A673 (cell line): ENCODE data around the gene RGS6. TPM values are rescaled to one million over a fixed set of nuclear protein-coding genes. Genes with fewer than 3 reads are reported as not detected.

Experiments used
- BruUV-seq: library from RNA; stranded (reverse); fragments of 400-500 nt; replicated peaks from 2 replicates; lab custom pipeline; 2021; lab: Mats Ljungman, UMichigan
- CTCF ChIA-PET: fragments of 300-600 bp; sonication (Branson Sonifier 250); formaldehyde crosslinking; loops from one replicate; lab custom pipeline; 2022; ENCODE audit warnings: antibody characterized with exemption; lab: Charles Lee
- POLR2A ChIA-PET: fragments of 300-600 bp; sonication (Branson Sonifier 250); formaldehyde crosslinking; loops from one replicate; lab custom pipeline; 2022; ENCODE audit warnings: antibody characterized with exemption; ENCODE audit not compliant: low non-redundant PET; lab: Charles Lee
- DNase-seq: peaks from one replicate; pipeline ENCODE4 v3.0.0-alpha.2; 2015; ENCODE audit warnings: low spot score
- H3K27ac ChIP-seq: fragments of 200-600 bp; sonication (generic); 2 replicates; pipeline ENCODE4 v1.5.1; 2016; ENCODE audit warnings: mixed run types, low read depth, mild to moderate bottlenecking, mixed read lengths, antibody characterized with exemption, low read length; ENCODE audit not compliant: poor library complexity, severe bottlenecking
- H3K27me3 ChIP-seq: fragments of 200-600 bp; sonication (generic); replicated peaks from 2 replicates; pipeline ENCODE4 v1.6.1; 2017; ENCODE audit warnings: mixed run types, low read depth, mild to moderate bottlenecking, mixed read lengths, antibody characterized with exemption, low read length; ENCODE audit not compliant: insufficient read depth, poor library complexity
- H3K36me3 ChIP-seq: fragments of 200-600 bp; sonication (generic); 2 replicates; pipeline ENCODE4 v1.6.1; 2016; ENCODE audit warnings: mixed run types, mild to moderate bottlenecking, mixed read lengths, antibody characterized with exemption, low read length; ENCODE audit not compliant: insufficient read depth, poor library complexity, severe bottlenecking
- H3K4me1 ChIP-seq: fragments of 200-600 bp; sonication (generic); 2 replicates; pipeline ENCODE4 v1.6.1; 2017; ENCODE audit warnings: mixed run types, mild to moderate bottlenecking, mixed read lengths, antibody characterized with exemption, low read length; ENCODE audit not compliant: insufficient read depth, poor library complexity, severe bottlenecking
- H3K4me3 ChIP-seq: fragments of 200-600 bp; sonication (generic); 2 replicates; pipeline ENCODE4 v1.5.1; 2016; ENCODE audit warnings: low read depth, mixed run types, mild to moderate bottlenecking, mixed read lengths, low read length; ENCODE audit not compliant: poor library complexity, severe bottlenecking
- H3K9me3 ChIP-seq: fragments of 200-600 bp; sonication (generic); 2 replicates; pipeline ENCODE4 v1.6.1; 2016; ENCODE audit warnings: mixed run types, low read depth, mild to moderate bottlenecking, mixed read lengths, antibody characterized with exemption, low read length; ENCODE audit not compliant: poor library complexity, severe bottlenecking
- EZH2 ChIP-seq: fragments of 200-600 bp; sonication (generic); IDR thresholded peaks from 2 replicates; pipeline ENCODE4 v1.6.1; 2017; ENCODE audit warnings: borderline replicate concordance, low read depth, mild to moderate bottlenecking, mixed read lengths, antibody characterized with exemption, low read length; ENCODE audit not compliant: poor library complexity, severe bottlenecking
- intact Hi-C: fragments of 100-400 bp; cut with micrococcal nuclease; formaldehyde crosslinking; loops from one replicate; pipeline ENCODE4 v1.10.0; 2022; ENCODE audit not compliant: unreplicated experiment
- total RNA-seq: library from RNA; stranded (reverse); gene quantifications from 2 replicates; pipeline ENCODE4 v1.2.3, GENCODE V29; 2021
- TF ChIP-seq, protein P1 (sequence below): fragments of 300-800, 200-600 bp; sonication (generic); conservative IDR thresholded peaks from 2 replicates; pipeline ENCODE4 v1.5.1; 2017; ENCODE audit warnings: low read depth, mild to moderate bottlenecking, antibody characterized with exemption, low read length, moderate library complexity, mixed read lengths

Gene RGS6
- total RNA-seq, 1 experiment from 2014 or later: not detected

DNA sequence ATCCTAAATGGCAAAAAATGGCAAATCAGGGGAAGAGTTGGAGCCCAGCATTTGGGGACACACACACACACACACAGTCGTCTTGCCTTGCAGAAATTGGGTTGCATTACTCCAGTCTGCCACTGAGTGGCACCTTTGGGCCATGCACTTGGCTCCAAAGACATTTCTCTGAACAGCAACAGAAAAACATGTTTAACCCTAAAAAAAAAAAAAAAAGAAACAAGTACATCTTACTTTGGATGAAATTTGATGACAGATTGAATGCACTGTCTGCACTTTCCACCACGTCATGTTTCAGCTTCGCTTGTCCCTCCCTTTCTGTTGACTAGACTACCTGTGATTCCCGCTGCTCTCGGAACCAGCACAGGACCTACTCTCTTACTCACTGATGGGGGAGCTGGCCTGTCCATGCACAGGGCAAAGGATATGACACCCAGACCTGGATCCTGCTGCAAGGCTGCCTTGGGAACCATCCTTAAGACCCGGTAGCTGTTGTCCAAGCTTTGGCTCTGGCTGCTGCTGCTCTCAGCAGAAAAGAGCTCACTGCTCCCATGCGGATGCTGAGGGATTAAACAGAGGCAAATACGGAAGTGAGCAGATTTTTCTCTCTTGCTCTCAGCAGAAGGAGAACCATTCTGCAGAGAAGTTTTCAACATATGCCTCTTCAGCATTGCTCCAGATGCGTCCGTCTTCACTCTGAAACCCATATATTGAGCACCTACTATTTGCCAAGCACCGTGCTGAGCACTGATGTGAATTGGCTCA lies 584.9 kb downstream of the RGS6 start:
- Histone ChIP-seq H3K27ac (no peak overlapping the region), H3K4me3 (no peak overlapping the region), H3K4me1 (no peaks in the 10 kb centered on the region), H3K36me3 (no peaks in the 10 kb centered on the region), H3K27me3 (no peaks in the 10 kb centered on the region), H3K9me3 (no peaks in the 10 kb centered on the region)
- peak; percentile 85 for DNase-seq
- POLR2A ChIA-PET: no interaction called here
- no TSS peak for BruUV-seq
- CTCF ChIA-PET: interaction anchor here (0.7 to 4.9 kb wide), 4 partner anchors 125 to 431 kb away, joined by 4 to 61 read pairs (median 12); no protein-coding TSS in a partner anchor
- TF ChIP-seq, protein P1, sequence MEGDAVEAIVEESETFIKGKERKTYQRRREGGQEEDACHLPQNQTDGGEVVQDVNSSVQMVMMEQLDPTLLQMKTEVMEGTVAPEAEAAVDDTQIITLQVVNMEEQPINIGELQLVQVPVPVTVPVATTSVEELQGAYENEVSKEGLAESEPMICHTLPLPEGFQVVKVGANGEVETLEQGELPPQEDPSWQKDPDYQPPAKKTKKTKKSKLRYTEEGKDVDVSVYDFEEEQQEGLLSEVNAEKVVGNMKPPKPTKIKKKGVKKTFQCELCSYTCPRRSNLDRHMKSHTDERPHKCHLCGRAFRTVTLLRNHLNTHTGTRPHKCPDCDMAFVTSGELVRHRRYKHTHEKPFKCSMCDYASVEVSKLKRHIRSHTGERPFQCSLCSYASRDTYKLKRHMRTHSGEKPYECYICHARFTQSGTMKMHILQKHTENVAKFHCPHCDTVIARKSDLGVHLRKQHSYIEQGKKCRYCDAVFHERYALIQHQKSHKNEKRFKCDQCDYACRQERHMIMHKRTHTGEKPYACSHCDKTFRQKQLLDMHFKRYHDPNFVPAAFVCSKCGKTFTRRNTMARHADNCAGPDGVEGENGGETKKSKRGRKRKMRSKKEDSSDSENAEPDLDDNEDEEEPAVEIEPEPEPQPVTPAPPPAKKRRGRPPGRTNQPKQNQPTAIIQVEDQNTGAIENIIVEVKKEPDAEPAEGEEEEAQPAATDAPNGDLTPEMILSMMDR: peak; percentile 89
- TF ChIP-seq EZH2: no peak
- intact Hi-C loops: loop anchor here (1.0 to 5.0 kb wide), 3 partner anchors 388 to 955 kb away; no protein-coding TSS in a partner anchor

DNA sequence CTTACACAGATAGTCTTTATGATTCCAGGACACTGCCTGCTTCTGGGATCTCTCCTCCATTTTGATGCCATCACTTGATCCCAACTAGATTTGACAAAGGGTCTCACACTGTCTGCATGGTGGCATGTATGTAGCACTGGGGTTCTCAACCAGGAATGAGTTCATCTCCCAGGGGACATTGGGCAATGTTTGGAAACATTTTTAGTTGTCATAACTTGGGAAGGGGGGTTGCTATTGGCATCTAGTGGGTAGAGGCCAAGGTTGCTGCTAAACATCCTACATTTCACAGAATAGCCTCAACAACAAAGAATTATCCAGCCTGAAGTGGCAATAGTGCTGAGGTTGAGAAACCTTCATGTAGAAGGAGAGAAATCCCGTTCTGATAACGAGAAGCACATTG lies 585.5 kb downstream of the RGS6 start:
- H3K9me3 ChIP-seq: no peaks in the 10 kb centered on the region
- H3K27ac ChIP-seq: no peak overlapping the region
- no peaks in the 10 kb centered on the region for H3K36me3 ChIP-seq
- TF ChIP-seq, protein P1: no peak
- TF ChIP-seq EZH2: no peak
- no peaks in the 10 kb centered on the region for H3K4me1 ChIP-seq
- POLR2A ChIA-PET: no interaction called here
- intact Hi-C loops: loop anchor here (1.0 to 5.0 kb wide), 3 partner anchors 388 to 955 kb away; no protein-coding TSS in a partner anchor
- DNase-seq: no peak
- H3K27me3 ChIP-seq: no peaks in the 10 kb centered on the region
- H3K4me3 ChIP-seq: no peak overlapping the region
- CTCF ChIA-PET: interaction anchor here (1.6 to 4.9 kb wide), 3 partner anchors 385 to 431 kb away, joined by 8 to 61 read pairs (median 15); no protein-coding TSS in a partner anchor
- no TSS peak for BruUV-seq

DNA sequence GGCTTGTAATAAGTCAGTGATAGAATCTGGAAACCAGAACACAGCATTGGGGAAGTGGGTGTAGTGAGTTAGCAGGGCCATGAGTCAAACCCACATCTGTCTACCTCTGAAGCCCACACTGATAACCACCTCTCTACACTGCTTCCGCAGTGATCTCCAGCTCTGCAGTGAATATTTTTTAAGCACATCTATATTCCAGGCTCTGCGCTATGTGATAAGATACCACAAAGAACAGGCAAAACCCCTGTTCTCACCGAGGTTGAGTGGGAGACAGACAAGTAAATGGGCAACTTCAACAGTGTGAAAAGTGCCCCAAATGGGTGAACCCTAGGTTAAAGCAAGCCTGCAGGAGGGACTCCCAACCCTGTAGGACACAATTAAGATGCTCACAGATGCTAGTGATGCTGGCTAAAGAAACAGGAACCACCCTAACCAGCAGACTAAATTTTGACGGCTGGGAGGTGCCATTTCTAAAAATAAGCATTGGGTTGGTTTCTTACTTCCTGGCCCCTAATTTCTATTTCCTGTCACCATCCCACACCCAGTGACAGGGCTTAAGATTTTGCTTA lies 586.7 kb downstream of the RGS6 start:
- no peak for DNase-seq
- no TSS peak for BruUV-seq
- CTCF ChIA-PET: interaction anchor here (0.7 to 1.0 kb wide), 2 partner anchors 385 to 386 kb away, joined by 3 to 4 read pairs; no protein-coding TSS in a partner anchor
- no peaks in the 10 kb centered on the region for H3K9me3 ChIP-seq
- H3K36me3 ChIP-seq: no peaks in the 10 kb centered on the region
- H3K4me3 ChIP-seq: no peak overlapping the region
- no peaks in the 10 kb centered on the region for H3K27me3 ChIP-seq
- H3K27ac ChIP-seq: no peak overlapping the region
- TF ChIP-seq EZH2: no peak
- TF ChIP-seq, protein P1: no peak
- intact Hi-C loops: loop anchor here (5.0 kb wide), 1 partner anchor 953 kb away; no protein-coding TSS in a partner anchor
- H3K4me1 ChIP-seq: peaks cover 5% of the 10 kb centered on the region
- POLR2A ChIA-PET: no interaction called here
